B cell (primary cell): Measurements from ENCODE around the gene VPS26B. TPM values are rescaled to one million over a fixed set of nuclear protein-coding genes. Genes with fewer than 3 reads are reported as not detected.
"Not testable (repeated sequence)": the region's sequence is repeated elsewhere in the genome, so short reads cannot be mapped to it uniquely, and the experiment has no call there.

Experiments used
- ATAC-seq: fragments of 200-7000 bp; cut with Tn5 transposase; one replicate; pipeline ENCODE4 v1.10.0; 2021; ENCODE audit warnings: low read depth, mild to moderate bottlenecking, moderate number of reproducible peaks, moderate library complexity
- CTCF ChIA-PET: fragments of 350-600 bp; sonication (Branson Sonifier 250); formaldehyde crosslinking; loops from one replicate; lab custom pipeline; 2021; ENCODE audit warnings: antibody characterized with exemption, inconsistent platforms; lab: Charles Lee
- POLR2A ChIA-PET: fragments of 350-600 bp; sonication (Branson Sonifier 250); formaldehyde crosslinking; loops from one replicate; lab custom pipeline; 2021; ENCODE audit warnings: antibody characterized with exemption; lab: Charles Lee
- DNase-seq: peaks from one replicate; pipeline ENCODE4 v3.0.0; 2013
- H2AFZ ChIP-seq: 2 replicates; pipeline ENCODE4 v1.6.1; 2012; ENCODE audit warnings: mild to moderate bottlenecking, low read depth, low read length; ENCODE audit not compliant: insufficient read depth, poor library complexity, severe bottlenecking
- H3K27ac ChIP-seq, 2 donors: 1 replicate in 1 of 2; 2 replicates in 1 of 2; pipeline ENCODE4 v1.5.1; 2012 to 2013; ENCODE audit warnings: low read length in 2 of 2, mild to moderate bottlenecking in 2 of 2, moderate library complexity in 1 of 2
- H3K27me3 ChIP-seq, 4 experiments: fragments of 200-600 bp in 1 of 4; sonication (generic) in 1 of 4; replicated peaks in 1 of 4; 1 replicate in 2 of 4; 2 replicates in 2 of 4; pipeline versions ENCODE4 v1.6.1 to v1.7.0; 2013 to 2016; ENCODE audit warnings: low read length in 3 of 4, mild to moderate bottlenecking in 2 of 4, mixed read lengths in 1 of 4, moderate library complexity in 1 of 4; ENCODE audit not compliant: insufficient read depth in 4 of 4, control insufficient read depth in 3 of 4; ENCODE audit errors: control extremely low read depth in 1 of 4
- H3K36me3 ChIP-seq, 2 experiments: replicated peaks in 1 of 2; 1 replicate in 1 of 2; 2 replicates in 1 of 2; pipeline versions ENCODE4 v1.6.1 to v1.7.1; 2013; ENCODE audit warnings: low read length in 1 of 2; ENCODE audit not compliant: insufficient read depth in 2 of 2, control insufficient read depth in 1 of 2; ENCODE audit errors: control extremely low read depth in 1 of 2, extremely low read depth in 1 of 2
- H3K4me1 ChIP-seq, 2 donors: fragments of 200-600 bp in 1 of 2; sonication (generic) in 1 of 2; 1 replicate in 1 of 2; 2 replicates in 1 of 2; pipeline versions ENCODE4 v1.5.1 to v1.6.1; 2013 to 2017; ENCODE audit warnings: low read length in 2 of 2; ENCODE audit not compliant: control insufficient read depth in 2 of 2, insufficient read depth in 2 of 2
- H3K4me2 ChIP-seq: replicated peaks from 2 replicates; pipeline ENCODE3; 2012; ENCODE audit warnings: mild to moderate bottlenecking, low read depth, low read length; ENCODE audit not compliant: poor library complexity, severe bottlenecking
- H3K4me3 ChIP-seq, 5 experiments: fragments of 200-600 bp in 1 of 5; sonication (generic) in 1 of 5; 1 replicate in 3 of 5; 2 replicates in 2 of 5; pipeline versions ENCODE4 v1.5.1 to v1.7.0; 2011 to 2016; ENCODE audit warnings: low read length in 4 of 5, mild to moderate bottlenecking in 4 of 5, low read depth in 2 of 5, control low read depth in 1 of 5, moderate library complexity in 1 of 5; ENCODE audit not compliant: insufficient read depth in 1 of 5; ENCODE audit errors: control extremely low read depth in 1 of 5, extremely low read depth in 1 of 5
- H3K79me2 ChIP-seq: fragments of 200-600 bp; sonication (generic); one replicate; pipeline ENCODE4 v1.6.0; 2016; ENCODE audit warnings: low read length; ENCODE audit not compliant: control insufficient read depth, insufficient read depth
- H3K9ac ChIP-seq: fragments of 200-600 bp; sonication (generic); 2 replicates; pipeline ENCODE4 v1.6.1; 2017; ENCODE audit warnings: mild to moderate bottlenecking, low read length, moderate library complexity
- H3K9me3 ChIP-seq, 3 donors: one replicate each; pipeline versions ENCODE4 v1.6.1 to v1.7.1; 2013; ENCODE audit warnings: low read length in 2 of 3; ENCODE audit not compliant: control insufficient read depth in 2 of 3, insufficient read depth in 1 of 3; ENCODE audit errors: control extremely low read depth in 1 of 3
- H4K20me1 ChIP-seq: 2 replicates; pipeline ENCODE4 v1.6.0; 2012; ENCODE audit warnings: mild to moderate bottlenecking, low read length; ENCODE audit not compliant: insufficient read depth, control insufficient read depth, poor library complexity, severe bottlenecking
- H3K27ac Mint-ChIP-seq: one replicate; pipeline ENCODE4 v1.8.0; 2021; ENCODE audit warnings: mixed read lengths
- H3K27me3 Mint-ChIP-seq: one replicate; pipeline ENCODE4 v1.8.0; 2021; ENCODE audit warnings: mixed read lengths
- H3K4me1 Mint-ChIP-seq: one replicate; pipeline ENCODE4 v1.8.0; 2021; ENCODE audit warnings: mixed read lengths
- H3K4me3 Mint-ChIP-seq: one replicate; pipeline ENCODE4 v1.8.0; 2021; ENCODE audit warnings: mixed read lengths
- H3K9me3 Mint-ChIP-seq: one replicate; pipeline ENCODE4 v1.8.0; 2022; ENCODE audit warnings: mixed read lengths; ENCODE audit not compliant: insufficient read depth
- EZH2 ChIP-seq: IDR thresholded peaks from 2 replicates; pipeline ENCODE4 v1.6.1; 2012; ENCODE audit warnings: borderline replicate concordance, low read depth, mild to moderate bottlenecking, moderate library complexity, low read length; ENCODE audit not compliant: insufficient read depth, poor library complexity, severe bottlenecking
- WGBS: methylation state at CpG from one replicate; pipeline ENCODE4 v1.1.5; 2013; ENCODE audit warnings: missing lambda C conversion rate; ENCODE audit not compliant: insufficient coverage; 5-methylcytosine and 5-hydroxymethylcytosine counted together
- intact Hi-C: fragments of 100-400 bp; cut with micrococcal nuclease; formaldehyde crosslinking; loops from one replicate; pipeline ENCODE4 v1.10.0; 2022
- polyA plus RNA-seq: library from polyadenylated mRNA; depleted of rRNA; stranded (reverse); fragments of >200 nt; gene quantifications from 2 replicates; pipeline ENCODE4 v1.2.3, GENCODE V29; 2012
- total RNA-seq, 2 donors: library from RNA; stranded (reverse); fragments of 120-200 nt in 1 of 2; gene quantifications; 1 replicate in 1 of 2; 2 replicates in 1 of 2; pipeline versions ENCODE4 v1.2.3 to v1.2.4, GENCODE V29; 2013 to 2022
- TF ChIP-seq, protein P1 (sequence below): fragments of 200-600 bp; IDR thresholded peaks from one replicate; pipeline ENCODE4 v1.8.0; 2022; ENCODE audit warnings: antibody characterized with exemption, mild to moderate bottlenecking

VPS26B gene
- total and polyA plus RNA-seq, 2 donors (not counting 1 experiment from before 2014, with no cell fraction given), result 14.7 to 38.5 TPM

DNA sequence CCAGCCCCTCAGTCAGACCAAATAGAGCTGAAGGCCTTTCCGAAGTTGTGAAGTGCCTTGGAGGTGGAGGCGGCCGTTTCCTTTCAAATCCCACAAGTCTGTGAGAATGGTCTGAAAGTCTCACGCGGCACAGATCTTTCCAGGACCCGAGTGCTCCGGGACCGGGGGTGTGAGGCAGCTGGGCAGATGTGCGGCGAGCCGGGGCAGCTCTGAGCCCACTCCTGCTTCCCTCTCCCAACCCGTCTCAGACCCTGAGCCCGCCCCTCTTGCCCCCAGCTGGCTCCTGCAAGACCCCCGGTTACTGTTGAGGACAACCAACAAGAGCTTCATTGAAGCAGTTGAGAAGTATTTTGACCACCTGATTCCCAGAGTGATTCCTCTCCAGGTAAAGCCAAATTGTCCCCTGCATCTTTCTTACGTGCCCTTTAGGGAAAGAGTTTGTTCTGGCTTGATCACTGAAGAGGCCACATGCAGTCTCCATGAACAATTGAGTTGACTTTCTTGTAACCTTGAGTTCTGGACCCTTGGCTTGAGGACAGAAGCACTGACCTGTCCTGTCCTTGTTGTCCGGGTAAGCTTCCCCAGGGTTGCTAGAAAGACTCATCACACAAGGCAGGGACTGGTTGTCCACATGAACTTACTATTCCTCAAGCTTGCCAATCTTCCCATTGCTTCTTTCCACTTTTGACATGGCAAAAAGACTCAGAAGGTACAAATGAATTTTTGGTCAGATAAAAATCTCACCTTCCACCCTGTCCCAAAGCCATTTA is 59.2 kb downstream of the VPS26B start:
- DNase-seq (no peak), ATAC-seq (no peak)
- TF ChIP-seq, protein P1, sequence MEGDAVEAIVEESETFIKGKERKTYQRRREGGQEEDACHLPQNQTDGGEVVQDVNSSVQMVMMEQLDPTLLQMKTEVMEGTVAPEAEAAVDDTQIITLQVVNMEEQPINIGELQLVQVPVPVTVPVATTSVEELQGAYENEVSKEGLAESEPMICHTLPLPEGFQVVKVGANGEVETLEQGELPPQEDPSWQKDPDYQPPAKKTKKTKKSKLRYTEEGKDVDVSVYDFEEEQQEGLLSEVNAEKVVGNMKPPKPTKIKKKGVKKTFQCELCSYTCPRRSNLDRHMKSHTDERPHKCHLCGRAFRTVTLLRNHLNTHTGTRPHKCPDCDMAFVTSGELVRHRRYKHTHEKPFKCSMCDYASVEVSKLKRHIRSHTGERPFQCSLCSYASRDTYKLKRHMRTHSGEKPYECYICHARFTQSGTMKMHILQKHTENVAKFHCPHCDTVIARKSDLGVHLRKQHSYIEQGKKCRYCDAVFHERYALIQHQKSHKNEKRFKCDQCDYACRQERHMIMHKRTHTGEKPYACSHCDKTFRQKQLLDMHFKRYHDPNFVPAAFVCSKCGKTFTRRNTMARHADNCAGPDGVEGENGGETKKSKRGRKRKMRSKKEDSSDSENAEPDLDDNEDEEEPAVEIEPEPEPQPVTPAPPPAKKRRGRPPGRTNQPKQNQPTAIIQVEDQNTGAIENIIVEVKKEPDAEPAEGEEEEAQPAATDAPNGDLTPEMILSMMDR, result no peak
- TF ChIP-seq EZH2, result no peak
- WGBS, result 89% methylated on average over 16 of the region's 16 CpGs
- Histone ChIP-seq H3K27me3 (peaks cover 0 to 11% (median 2%) of the 10 kb centered on the region in 4 experiments), H3K9me3 (peaks cover 0 to 1% (median 0%) of the 10 kb centered on the region in 3 donors), H3K4me1 (no peaks in the 10 kb centered on the region), H3K27ac (no peak overlapping the region), H3K4me3 (no peak overlapping the region), H3K36me3 (no peaks in the 10 kb centered on the region), H3K79me2 (no peaks in the 10 kb centered on the region), H3K9ac (no peak overlapping the region), H3K4me2 (no peak overlapping the region), H2AFZ (no peak overlapping the region), H4K20me1 (no peaks in the 10 kb centered on the region)
- ChIA-PET POLR2A (no interaction called here), CTCF (no interaction called here)
- H3K4me1 Mint-ChIP-seq, result no peaks in the 10 kb centered on the region
- no peak overlapping the region for H3K4me3 Mint-ChIP-seq
- intact Hi-C loops, result no loop called here
- H3K27ac Mint-ChIP-seq, result no peak overlapping the region
- H3K27me3 Mint-ChIP-seq, result peaks cover 42% of the 10 kb centered on the region
- H3K9me3 Mint-ChIP-seq, result peaks cover 4% of the 10 kb centered on the region

DNA sequence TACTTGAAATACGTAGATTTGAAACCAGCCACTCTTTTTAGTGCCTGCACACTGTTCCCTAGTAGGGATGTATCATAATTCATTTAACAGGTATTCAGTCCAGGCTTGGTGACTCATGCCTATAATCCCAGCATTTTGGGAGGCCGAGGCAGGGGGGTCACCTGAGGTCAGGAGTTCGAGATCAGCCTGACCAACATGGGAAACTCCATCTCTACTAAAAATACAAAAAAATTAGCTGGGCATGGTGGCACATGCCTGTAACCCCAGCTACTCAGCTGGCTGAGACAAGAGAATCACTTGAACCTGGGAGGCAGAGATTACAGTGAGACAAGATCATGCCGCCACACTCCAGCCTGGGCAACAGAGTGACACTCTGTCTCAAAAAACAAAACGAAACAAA is 59.9 kb downstream of the VPS26B start:
- DNase-seq, CTCF ChIA-PET, H2AFZ ChIP-seq, H3K9me3 Mint-ChIP-seq, POLR2A ChIA-PET, H3K4me3 ChIP-seq, H3K27ac Mint-ChIP-seq, H3K36me3 ChIP-seq, intact Hi-C loops, H3K79me2 ChIP-seq, H3K27ac ChIP-seq, H3K9ac ChIP-seq, H3K27me3 ChIP-seq, H3K4me1 Mint-ChIP-seq, H3K4me1 ChIP-seq, H3K4me2 ChIP-seq, H3K4me3 Mint-ChIP-seq, H4K20me1 ChIP-seq, ATAC-seq, H3K9me3 ChIP-seq: not testable (repeated sequence)
- 81% methylated on average over 3 of the region's 5 CpGs for WGBS
- peaks cover 37% of the 10 kb centered on the region for H3K27me3 Mint-ChIP-seq
